ENCODE results near the gene BCAN. TPM values are rescaled to one million over a fixed set of nuclear protein-coding genes. Genes with fewer than 3 reads are reported as not detected.

BCAN gene
- total RNA-seq, 1 donor from 2014 or later, result not detected

GRCh38 chr1:156676114-156676819, 34.4 kb downstream of the BCAN start:
- DNase-seq (ENCODE audit: extremely low read depth, low read depth, low spot score), result no peak

- no peak for DNase-seq (ENCODE audit: extremely low read depth, low read depth, low spot score)
These were observed 35.1 kb downstream of the BCAN start, which contains the start of gene NES for GRCh38 chr1:156676820-156677615. NES (minus strand) TSS chr1:156677407; CDS start chr1:156677264, 143 bp downstream.

GRCh38 chr1:156677616-156678596, 36.0 kb downstream of the BCAN start:
- peak; percentile 62 for DNase-seq (ENCODE audit: extremely low read depth, low read depth, low spot score)

GRCh38 chr1:156680056-156680455, 38.1 kb downstream of the BCAN start:
- no peak for DNase-seq (ENCODE audit: extremely low read depth, low read depth, low spot score)

- no peak for DNase-seq (ENCODE audit: extremely low read depth, low read depth, low spot score)
These were observed 39.5 kb downstream of the BCAN start for GRCh38 chr1:156681196-156681960.

GRCh38 chr1:156682166-156682890, 40.4 kb downstream of the BCAN start:
- DNase-seq (ENCODE audit: extremely low read depth, low read depth, low spot score), result no peak

GRCh38 chr1:156684227-156684782, 42.4 kb downstream of the BCAN start:
- DNase-seq (ENCODE audit: extremely low read depth, low read depth, low spot score), result no peak

- no peak for DNase-seq (ENCODE audit: extremely low read depth, low read depth, low spot score)
These were observed 47.4 kb downstream of the BCAN start for GRCh38 chr1:156689035-156689952.

GRCh38 chr1:156689953-156690674, 48.2 kb downstream of the BCAN start:
- DNase-seq (ENCODE audit: extremely low read depth, low read depth, low spot score), result no peak

GRCh38 chr1:156690675-156691036, 48.7 kb downstream of the BCAN start:
- DNase-seq (ENCODE audit: extremely low read depth, low read depth, low spot score), result no peak

- DNase-seq (ENCODE audit: extremely low read depth, low read depth, low spot score), result no peak
These were observed 49.3 kb downstream of the BCAN start for GRCh38 chr1:156691191-156691590.

- DNase-seq (ENCODE audit: extremely low read depth, low read depth, low spot score), result no peak
These were observed 49.9 kb downstream of the BCAN start for GRCh38 chr1:156691665-156692440.

- DNase-seq (ENCODE audit: extremely low read depth, low read depth, low spot score), result no peak
These were observed 50.6 kb downstream of the BCAN start for GRCh38 chr1:156692441-156692924.

GRCh38 chr1:156692925-156693847, 51.3 kb downstream of the BCAN start:
- no peak for DNase-seq (ENCODE audit: extremely low read depth, low read depth, low spot score)

- no peak for DNase-seq (ENCODE audit: extremely low read depth, low read depth, low spot score)
These were observed 52.2 kb downstream of the BCAN start for GRCh38 chr1:156693848-156694689.
